GM23338 (cell line): Measurements from ENCODE around the gene TMPRSS13. TPM values are rescaled to one million over a fixed set of nuclear protein-coding genes. Genes with fewer than 3 reads are reported as not detected.

ENCODE experiments used
- ATAC-seq: fragments of 200-7000 bp; cut with Tn5 transposase; 3 replicates; pipeline ENCODE4 v1.9.1; 2020
- DNase-seq: peaks from one replicate; pipeline ENCODE4 v3.0.0-alpha.2; 2015; ENCODE audit warnings: low spot score
- H2AFZ ChIP-seq: fragments of 200-600 bp; sonication (generic); 2 replicates; pipeline ENCODE4 v1.8.0; 2016; ENCODE audit warnings: antibody characterized with exemption, mild to moderate bottlenecking, moderate library complexity
- H3F3A ChIP-seq: fragments of 200-600 bp; sonication (generic); replicated peaks from 2 replicates; pipeline ENCODE4 v1.8.0; 2017; ENCODE audit warnings: antibody characterized with exemption, mixed run types, low read depth
- H3K27ac ChIP-seq: fragments of 200-600 bp; sonication (generic); 2 replicates; pipeline ENCODE4 v1.6.1; 2016; ENCODE audit warnings: low read depth
- H3K27me3 ChIP-seq: fragments of 200-600 bp; sonication (generic); 2 replicates; pipeline ENCODE4 v1.8.0; 2016; ENCODE audit warnings: mild to moderate bottlenecking, mixed run types, moderate library complexity; ENCODE audit not compliant: insufficient read depth
- H3K36me3 ChIP-seq: fragments of 200-600 bp; sonication (generic); 2 replicates; pipeline ENCODE4 v1.8.0; 2016; ENCODE audit warnings: mild to moderate bottlenecking; ENCODE audit not compliant: insufficient read depth
- H3K4me1 ChIP-seq: fragments of 200-600 bp; sonication (generic); 2 replicates; pipeline ENCODE4 v1.8.0; 2016; ENCODE audit warnings: mild to moderate bottlenecking, moderate library complexity; ENCODE audit not compliant: insufficient read depth
- H3K4me2 ChIP-seq: fragments of 200-600 bp; sonication (generic); 2 replicates; pipeline ENCODE4 v1.7.1; 2017; ENCODE audit warnings: mixed run types
- H3K4me3 ChIP-seq: fragments of 200-600 bp; sonication (generic); 2 replicates; pipeline ENCODE4 v1.6.1; 2016; ENCODE audit warnings: mixed run types
- H3K79me2 ChIP-seq: fragments of 200-600 bp; sonication (generic); replicated peaks from 2 replicates; pipeline ENCODE4 v1.8.0; 2017; ENCODE audit warnings: mild to moderate bottlenecking; ENCODE audit not compliant: insufficient read depth
- H3K9me2 ChIP-seq: fragments of 200-600 bp; sonication (generic); 2 replicates; pipeline ENCODE4 v1.8.0; 2017; ENCODE audit not compliant: insufficient read depth
- H4K20me1 ChIP-seq: fragments of 200-600 bp; sonication (generic); replicated peaks from 2 replicates; pipeline ENCODE4 v1.8.0; 2017; ENCODE audit warnings: mild to moderate bottlenecking; ENCODE audit not compliant: insufficient read depth
- H3K27ac Mint-ChIP-seq: 2 replicates; pipeline ENCODE4 v1.8.0; 2020; ENCODE audit warnings: inconsistent platforms, mild to moderate bottlenecking, moderate library complexity, mixed read lengths
- H3K27me3 Mint-ChIP-seq: 3 replicates; pipeline ENCODE4 v1.8.0; 2022; ENCODE audit warnings: low read depth, mild to moderate bottlenecking, moderate library complexity, mixed read lengths, inconsistent platforms; ENCODE audit not compliant: insufficient read depth, poor library complexity
- H3K36me3 Mint-ChIP-seq: 3 replicates; pipeline ENCODE4 v1.8.0; 2021; ENCODE audit warnings: low read depth, mild to moderate bottlenecking, inconsistent platforms, moderate library complexity, mixed read lengths
- H3K4me1 Mint-ChIP-seq: 3 replicates; pipeline ENCODE4 v1.8.0; 2020; ENCODE audit warnings: mild to moderate bottlenecking, inconsistent platforms, mixed read lengths
- H3K4me3 Mint-ChIP-seq: 3 replicates; pipeline ENCODE4 v1.8.0; 2021; ENCODE audit warnings: moderate library complexity, mild to moderate bottlenecking, inconsistent platforms, mixed read lengths
- H3K9me3 Mint-ChIP-seq: 3 replicates; pipeline ENCODE4 v1.8.0; 2020; ENCODE audit warnings: moderate library complexity, mild to moderate bottlenecking, inconsistent platforms, mixed read lengths
- EZH2phosphoT487 ChIP-seq: fragments of 200-600 bp; sonication (generic); IDR thresholded peaks from one replicate; pipeline ENCODE4 v1.8.1; 2018; ENCODE audit warnings: antibody characterized with exemption; ENCODE audit not compliant: unreplicated experiment
- JUNB ChIP-seq: IDR thresholded peaks from one replicate; pipeline ENCODE4 v1.6.1; 2016; ENCODE audit warnings: antibody characterized with exemption; ENCODE audit not compliant: unreplicated experiment
- NANOG ChIP-seq: IDR thresholded peaks from 2 replicates; pipeline ENCODE4 v1.6.1; 2016; ENCODE audit warnings: antibody characterized with exemption, borderline replicate concordance
- POLR2AphosphoS5 ChIP-seq: IDR thresholded peaks from 2 replicates; pipeline ENCODE4 v1.6.1; 2016; ENCODE audit warnings: antibody characterized with exemption, low read depth
- REST ChIP-seq: IDR thresholded peaks from one replicate; pipeline ENCODE4 v1.6.1; 2018; ENCODE audit warnings: antibody characterized with exemption; ENCODE audit not compliant: unreplicated experiment
- ZNF114 ChIP-seq: fragments of 250-450 bp; sonication (Bioruptor Pico); IDR thresholded peaks from 2 replicates; pipeline ENCODE4 v1.5.0; 2020; ENCODE audit warnings: mild to moderate bottlenecking, moderate library complexity
- ZNF331 ChIP-seq: fragments of 250-450 bp; sonication (Bioruptor Pico); IDR thresholded peaks from 2 replicates; pipeline ENCODE4 v1.5.0; 2020; ENCODE audit warnings: low read depth, mild to moderate bottlenecking, moderate library complexity
- polyA plus RNA-seq: library from polyadenylated mRNA; unstranded; fragments of >200 nt; fragmentation: Nextera tagmentation; extraction: Ambion mirVana; gene quantifications from 2 replicates; pipeline ENCODE4 v1.2.1, GENCODE V29; 2016
- total RNA-seq: library from RNA; depleted of rRNA; stranded (reverse); fragments of >200 nt; shearing (Covaris generic); gene quantifications from 2 replicates; pipeline ENCODE4 v1.2.3, GENCODE V29; 2014
- TF ChIP-seq, protein P1 (sequence below): fragments of 250-450 bp; sonication (Bioruptor Pico); IDR thresholded peaks from 2 replicates; pipeline ENCODE4 v1.5.0; 2020; ENCODE audit warnings: mild to moderate bottlenecking, moderate library complexity
- TF ChIP-seq, protein P2 (sequence below), 2 experiments: fragments of 200-600 bp in 1 of 2; sonication (generic) in 1 of 2; conservative IDR thresholded peaks; 2 replicates each; pipeline versions ENCODE4 v1.5.1 to v1.6.1; 2016 to 2017; ENCODE audit warnings: antibody characterized with exemption in 2 of 2, low read depth in 2 of 2, mild to moderate bottlenecking in 2 of 2, moderate library complexity in 1 of 2

TMPRSS13 gene
- total and polyA plus RNA-seq, 2 experiments from 2014 or later, result 0.31 TPM; not detected in 1

DNA sequence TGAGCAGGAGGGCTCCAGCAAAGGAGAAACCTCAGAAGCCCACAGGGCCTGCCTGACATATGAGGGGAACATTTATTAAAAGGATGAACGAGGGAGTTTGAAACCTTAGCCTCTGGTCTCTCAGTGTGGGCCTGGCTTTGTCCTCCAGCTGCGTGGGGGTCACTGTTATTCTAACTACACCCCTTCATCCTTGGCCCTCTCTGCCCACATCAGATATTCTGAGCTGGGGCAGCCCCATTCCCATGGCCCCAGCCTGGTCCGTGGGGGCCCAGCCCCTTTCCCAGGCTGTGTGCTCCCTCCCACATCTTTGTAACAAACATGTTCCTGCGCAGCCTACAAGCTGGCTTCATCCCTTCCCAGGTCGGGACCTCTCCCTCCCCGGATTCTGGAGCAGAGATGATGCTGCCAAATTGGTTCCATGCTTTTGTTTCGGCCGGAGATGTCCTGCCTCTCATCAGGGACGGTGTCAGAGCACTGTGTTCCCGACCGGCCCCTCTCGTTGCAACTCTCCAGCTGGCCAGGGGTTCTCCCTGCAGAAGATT is 56.7 kb downstream of the TMPRSS13 start:
- Histone ChIP-seq H3F3A (no peaks in the 10 kb centered on the region; the same call in 1 of the 2 replicates), H3K4me1 (peaks cover 46% of the 10 kb centered on the region), H3K4me2 (no peak overlapping the region), H3K27me3 (peaks cover 20% of the 10 kb centered on the region), H3K9me2 (no peaks in the 10 kb centered on the region), H4K20me1 (peaks cover 19% of the 10 kb centered on the region), H2AFZ (no peak overlapping the region), H3K79me2 (peaks cover 20% of the 10 kb centered on the region; the same call in 1 of the 2 replicates), H3K27ac (no peak overlapping the region), H3K36me3 (no peaks in the 10 kb centered on the region), H3K4me3 (no peak overlapping the region)
- H3K27me3 Mint-ChIP-seq, result peaks cover 16% of the 10 kb centered on the region
- no peak for ATAC-seq
- no peak overlapping the region for H3K4me3 Mint-ChIP-seq
- no peak for DNase-seq
- H3K9me3 Mint-ChIP-seq, result no peaks in the 10 kb centered on the region
- TF ChIP-seq JUNB (no peak), ZNF331 (CRISPR knock-in tag) (no peak), REST (no peak), NANOG (no peak)
- no peak overlapping the region; the same call in 1 of the 2 replicates for H3K27ac Mint-ChIP-seq
- no peaks in the 10 kb centered on the region for H3K36me3 Mint-ChIP-seq
- peaks cover 62% of the 10 kb centered on the region for H3K4me1 Mint-ChIP-seq

GRCh38 chr11:117871784-117872183 is 57.4 kb downstream of the TMPRSS13 start:
- Mint-ChIP-seq H3K9me3 (no peaks in the 10 kb centered on the region), H3K4me3 (no peak overlapping the region), H3K36me3 (no peaks in the 10 kb centered on the region), H3K27ac (no peak overlapping the region; the same call in 1 of the 2 replicates), H3K27me3 (peaks cover 10% of the 10 kb centered on the region), H3K4me1 (peaks cover 54% of the 10 kb centered on the region)
- no peak for ATAC-seq
- H3K9me2 ChIP-seq, result no peaks in the 10 kb centered on the region
- no peaks in the 10 kb centered on the region; the same call in 1 of the 2 replicates for H3F3A ChIP-seq
- no peak overlapping the region for H3K4me2 ChIP-seq
- H3K36me3 ChIP-seq, result no peaks in the 10 kb centered on the region
- H3K27ac ChIP-seq, result no peak overlapping the region
- peaks cover 14% of the 10 kb centered on the region; the same call in 1 of the 2 replicates for H3K27me3 ChIP-seq
- peaks cover 20% of the 10 kb centered on the region; the same call in 1 of the 2 replicates for H3K79me2 ChIP-seq
- no peak overlapping the region for H3K4me3 ChIP-seq
- no peak for DNase-seq
- no peak overlapping the region for H2AFZ ChIP-seq
- H3K4me1 ChIP-seq, result peaks cover 46% of the 10 kb centered on the region
- peaks cover 19% of the 10 kb centered on the region for H4K20me1 ChIP-seq
- TF ChIP-seq, protein P1, sequence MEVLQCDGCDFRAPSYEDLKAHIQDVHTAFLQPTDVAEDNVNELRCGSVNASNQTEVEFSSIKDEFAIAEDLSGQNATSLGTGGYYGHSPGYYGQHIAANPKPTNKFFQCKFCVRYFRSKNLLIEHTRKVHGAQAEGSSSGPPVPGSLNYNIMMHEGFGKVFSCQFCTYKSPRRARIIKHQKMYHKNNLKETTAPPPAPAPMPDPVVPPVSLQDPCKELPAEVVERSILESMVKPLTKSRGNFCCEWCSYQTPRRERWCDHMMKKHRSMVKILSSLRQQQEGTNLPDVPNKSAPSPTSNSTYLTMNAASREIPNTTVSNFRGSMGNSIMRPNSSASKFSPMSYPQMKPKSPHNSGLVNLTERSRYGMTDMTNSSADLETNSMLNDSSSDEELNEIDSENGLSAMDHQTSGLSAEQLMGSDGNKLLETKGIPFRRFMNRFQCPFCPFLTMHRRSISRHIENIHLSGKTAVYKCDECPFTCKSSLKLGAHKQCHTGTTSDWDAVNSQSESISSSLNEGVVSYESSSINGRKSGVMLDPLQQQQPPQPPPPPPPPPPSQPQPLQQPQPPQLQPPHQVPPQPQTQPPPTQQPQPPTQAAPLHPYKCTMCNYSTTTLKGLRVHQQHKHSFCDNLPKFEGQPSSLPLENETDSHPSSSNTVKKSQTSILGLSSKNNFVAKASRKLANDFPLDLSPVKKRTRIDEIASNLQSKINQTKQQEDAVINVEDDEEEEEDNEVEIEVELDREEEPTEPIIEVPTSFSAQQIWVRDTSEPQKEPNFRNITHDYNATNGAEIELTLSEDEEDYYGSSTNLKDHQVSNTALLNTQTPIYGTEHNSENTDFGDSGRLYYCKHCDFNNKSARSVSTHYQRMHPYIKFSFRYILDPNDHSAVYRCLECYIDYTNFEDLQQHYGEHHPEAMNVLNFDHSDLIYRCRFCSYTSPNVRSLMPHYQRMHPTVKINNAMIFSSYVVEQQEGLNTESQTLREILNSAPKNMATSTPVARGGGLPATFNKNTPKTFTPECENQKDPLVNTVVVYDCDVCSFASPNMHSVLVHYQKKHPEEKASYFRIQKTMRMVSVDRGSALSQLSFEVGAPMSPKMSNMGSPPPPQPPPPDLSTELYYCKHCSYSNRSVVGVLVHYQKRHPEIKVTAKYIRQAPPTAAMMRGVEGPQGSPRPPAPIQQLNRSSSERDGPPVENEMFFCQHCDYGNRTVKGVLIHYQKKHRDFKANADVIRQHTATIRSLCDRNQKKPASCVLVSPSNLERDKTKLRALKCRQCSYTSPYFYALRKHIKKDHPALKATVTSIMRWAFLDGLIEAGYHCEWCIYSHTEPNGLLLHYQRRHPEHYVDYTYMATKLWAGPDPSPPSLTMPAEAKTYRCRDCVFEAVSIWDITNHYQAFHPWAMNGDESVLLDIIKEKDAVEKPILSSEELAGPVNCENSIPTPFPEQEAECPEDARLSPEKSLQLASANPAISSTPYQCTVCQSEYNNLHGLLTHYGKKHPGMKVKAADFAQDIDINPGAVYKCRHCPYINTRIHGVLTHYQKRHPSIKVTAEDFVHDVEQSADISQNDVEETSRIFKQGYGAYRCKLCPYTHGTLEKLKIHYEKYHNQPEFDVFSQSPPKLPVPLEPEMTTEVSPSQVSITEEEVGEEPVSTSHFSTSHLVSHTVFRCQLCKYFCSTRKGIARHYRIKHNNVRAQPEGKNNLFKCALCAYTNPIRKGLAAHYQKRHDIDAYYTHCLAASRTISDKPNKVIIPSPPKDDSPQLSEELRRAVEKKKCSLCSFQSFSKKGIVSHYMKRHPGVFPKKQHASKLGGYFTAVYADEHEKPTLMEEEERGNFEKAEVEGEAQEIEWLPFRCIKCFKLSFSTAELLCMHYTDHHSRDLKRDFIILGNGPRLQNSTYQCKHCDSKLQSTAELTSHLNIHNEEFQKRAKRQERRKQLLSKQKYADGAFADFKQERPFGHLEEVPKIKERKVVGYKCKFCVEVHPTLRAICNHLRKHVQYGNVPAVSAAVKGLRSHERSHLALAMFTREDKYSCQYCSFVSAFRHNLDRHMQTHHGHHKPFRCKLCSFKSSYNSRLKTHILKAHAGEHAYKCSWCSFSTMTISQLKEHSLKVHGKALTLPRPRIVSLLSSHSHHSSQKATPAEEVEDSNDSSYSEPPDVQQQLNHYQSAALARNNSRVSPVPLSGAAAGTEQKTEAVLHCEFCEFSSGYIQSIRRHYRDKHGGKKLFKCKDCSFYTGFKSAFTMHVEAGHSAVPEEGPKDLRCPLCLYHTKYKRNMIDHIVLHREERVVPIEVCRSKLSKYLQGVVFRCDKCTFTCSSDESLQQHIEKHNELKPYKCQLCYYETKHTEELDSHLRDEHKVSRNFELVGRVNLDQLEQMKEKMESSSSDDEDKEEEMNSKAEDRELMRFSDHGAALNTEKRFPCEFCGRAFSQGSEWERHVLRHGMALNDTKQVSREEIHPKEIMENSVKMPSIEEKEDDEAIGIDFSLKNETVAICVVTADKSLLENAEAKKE (CRISPR knock-in tag), result no peak
- no peak for TF ChIP-seq POLR2AphosphoS5
- no peak for TF ChIP-seq ZNF114 (CRISPR knock-in tag)
- TF ChIP-seq, protein P2, sequence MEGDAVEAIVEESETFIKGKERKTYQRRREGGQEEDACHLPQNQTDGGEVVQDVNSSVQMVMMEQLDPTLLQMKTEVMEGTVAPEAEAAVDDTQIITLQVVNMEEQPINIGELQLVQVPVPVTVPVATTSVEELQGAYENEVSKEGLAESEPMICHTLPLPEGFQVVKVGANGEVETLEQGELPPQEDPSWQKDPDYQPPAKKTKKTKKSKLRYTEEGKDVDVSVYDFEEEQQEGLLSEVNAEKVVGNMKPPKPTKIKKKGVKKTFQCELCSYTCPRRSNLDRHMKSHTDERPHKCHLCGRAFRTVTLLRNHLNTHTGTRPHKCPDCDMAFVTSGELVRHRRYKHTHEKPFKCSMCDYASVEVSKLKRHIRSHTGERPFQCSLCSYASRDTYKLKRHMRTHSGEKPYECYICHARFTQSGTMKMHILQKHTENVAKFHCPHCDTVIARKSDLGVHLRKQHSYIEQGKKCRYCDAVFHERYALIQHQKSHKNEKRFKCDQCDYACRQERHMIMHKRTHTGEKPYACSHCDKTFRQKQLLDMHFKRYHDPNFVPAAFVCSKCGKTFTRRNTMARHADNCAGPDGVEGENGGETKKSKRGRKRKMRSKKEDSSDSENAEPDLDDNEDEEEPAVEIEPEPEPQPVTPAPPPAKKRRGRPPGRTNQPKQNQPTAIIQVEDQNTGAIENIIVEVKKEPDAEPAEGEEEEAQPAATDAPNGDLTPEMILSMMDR (conservative IDR thresholded peaks at IDR 0.05; ENCODE audit: low read depth in 2 of 2), result no peak
- no peak for TF ChIP-seq EZH2phosphoT487
